Ammon's horn (tissue), 1 donor: ENCODE data around the gene RNF166.

Source experiments
- DNase-seq: peaks from one replicate; pipeline ENCODE4 v3.0.0-alpha.2; 2016; ENCODE audit warnings: low spot score

RNF166 gene

GRCh38 chr16:88723911-88724310, 17.7 kb upstream of the RNF166 start:
- no peak for DNase-seq

- no peak for DNase-seq
These were observed 17.3 kb upstream of the RNF166 start for GRCh38 chr16:88723507-88723887.

GRCh38 chr16:88722784-88723506, 16.7 kb upstream of the RNF166 start:
- no peak for DNase-seq

GRCh38 chr16:88721815-88722755, 15.9 kb upstream of the RNF166 start:
- DNase-seq: no peak

- no peak for DNase-seq
These were observed 15.0 kb upstream of the RNF166 start for GRCh38 chr16:88721236-88721635.

- DNase-seq: no peak
These were observed 14.3 kb upstream of the RNF166 start for GRCh38 chr16:88720396-88720970.

- no peak for DNase-seq
These were observed 13.7 kb upstream of the RNF166 start for GRCh38 chr16:88719933-88720296.

GRCh38 chr16:88719267-88719932, 13.2 kb upstream of the RNF166 start:
- peak; percentile 93 for DNase-seq

- no peak for DNase-seq
These were observed 12.0 kb upstream of the RNF166 start for GRCh38 chr16:88718178-88718577.

- DNase-seq: no peak
These were observed 10.4 kb upstream of the RNF166 start for GRCh38 chr16:88716601-88717001.

GRCh38 chr16:88716201-88716600, 10.0 kb upstream of the RNF166 start:
- no peak for DNase-seq

- DNase-seq: no peak
These were observed 9.3 kb upstream of the RNF166 start for GRCh38 chr16:88715312-88716190.

GRCh38 chr16:88714420-88715302, 8.5 kb upstream of the RNF166 start:
- DNase-seq: no peak

GRCh38 chr16:88713568-88714419, 7.6 kb upstream of the RNF166 start:
- no peak for DNase-seq

- no peak for DNase-seq
These were observed 6.8 kb upstream of the RNF166 start for GRCh38 chr16:88713054-88713453.

GRCh38 chr16:88712362-88712979, 6.3 kb upstream of the RNF166 start:
- no peak for DNase-seq

GRCh38 chr16:88711750-88712340, 5.6 kb upstream of the RNF166 start:
- no peak for DNase-seq

- DNase-seq: no peak
These were observed 4.3 kb upstream of the RNF166 start for GRCh38 chr16:88710556-88710955.
